HG02798 (cell line): ENCODE results near the gene RNASE8.

ENCODE experiments used
- ATAC-seq: cut with Tn5 transposase; IDR thresholded peaks from one replicate; pipeline ENCODE4 v1.9.1; 2021; ENCODE audit warnings: mild to moderate bottlenecking; ENCODE audit not compliant: unreplicated experiment, poor library complexity

RNASE8 gene

GRCh38 chr14:21090194-21090939 is 32.7 kb downstream of the RNASE8 start:
- ATAC-seq, result no peak

DNA sequence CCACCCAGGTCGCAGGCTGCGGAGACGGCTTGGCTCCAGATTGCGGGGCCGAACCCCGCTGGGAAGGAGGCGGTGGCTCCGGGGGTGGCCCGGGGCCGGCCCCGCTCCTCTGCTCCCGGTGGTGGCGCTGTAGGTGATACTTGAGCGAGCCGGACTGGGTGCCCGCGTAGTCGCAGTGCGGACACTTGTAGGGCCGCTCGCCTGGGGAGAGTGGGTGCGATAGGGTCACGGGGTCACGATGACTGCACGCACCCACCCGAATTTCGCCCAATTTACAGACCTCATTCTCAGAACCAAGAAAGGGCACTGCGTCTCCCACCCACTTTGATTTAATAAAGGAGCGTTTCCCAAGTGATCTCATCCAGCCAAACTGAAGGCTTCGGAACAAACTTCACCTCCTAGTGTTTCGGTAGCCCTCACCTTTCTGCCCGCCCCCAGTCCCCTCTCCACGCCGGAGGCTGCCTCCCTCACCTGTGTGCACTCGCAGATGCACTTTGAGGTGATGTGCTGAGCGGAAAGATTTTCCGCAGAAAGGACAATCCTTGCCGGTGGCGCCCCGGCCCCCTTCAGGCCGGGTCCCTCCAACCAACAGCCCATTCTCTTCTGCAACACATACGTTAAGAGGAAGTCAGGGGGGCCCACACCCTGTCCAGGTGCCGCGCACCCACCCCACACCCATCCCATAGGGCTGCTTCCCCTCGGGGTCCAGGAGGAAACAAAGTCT is 33.5 kb downstream of the RNASE8 start:
- ATAC-seq, result no peak

- no peak for ATAC-seq
Observed at GRCh38 chr14:21091821-21092272, 34.2 kb downstream of the RNASE8 start.

GRCh38 chr14:21092273-21093011 is 34.8 kb downstream of the RNASE8 start:
- ATAC-seq, result peak; percentile 83

DNA sequence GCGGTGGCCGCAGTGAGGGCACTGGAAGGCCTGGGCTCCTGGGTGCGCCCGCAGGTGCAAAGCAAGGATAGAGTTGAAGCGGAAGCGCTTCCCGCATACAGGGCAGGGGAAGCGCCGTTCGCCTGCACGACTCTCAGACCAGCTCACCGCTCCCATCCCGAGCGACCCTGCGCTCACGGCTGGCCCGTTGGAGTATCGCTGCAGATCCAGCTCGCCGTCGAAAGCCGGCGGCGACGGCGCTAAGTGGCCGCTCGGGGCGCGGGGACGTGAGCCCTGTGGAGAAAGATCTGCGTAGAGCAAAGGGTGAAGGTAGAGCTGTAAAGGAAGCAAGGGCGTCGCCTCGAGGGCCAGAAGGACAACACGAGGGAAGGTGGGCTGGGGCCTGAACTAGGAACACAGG is 35.4 kb downstream of the RNASE8 start:
- ATAC-seq, result no peak

DNA sequence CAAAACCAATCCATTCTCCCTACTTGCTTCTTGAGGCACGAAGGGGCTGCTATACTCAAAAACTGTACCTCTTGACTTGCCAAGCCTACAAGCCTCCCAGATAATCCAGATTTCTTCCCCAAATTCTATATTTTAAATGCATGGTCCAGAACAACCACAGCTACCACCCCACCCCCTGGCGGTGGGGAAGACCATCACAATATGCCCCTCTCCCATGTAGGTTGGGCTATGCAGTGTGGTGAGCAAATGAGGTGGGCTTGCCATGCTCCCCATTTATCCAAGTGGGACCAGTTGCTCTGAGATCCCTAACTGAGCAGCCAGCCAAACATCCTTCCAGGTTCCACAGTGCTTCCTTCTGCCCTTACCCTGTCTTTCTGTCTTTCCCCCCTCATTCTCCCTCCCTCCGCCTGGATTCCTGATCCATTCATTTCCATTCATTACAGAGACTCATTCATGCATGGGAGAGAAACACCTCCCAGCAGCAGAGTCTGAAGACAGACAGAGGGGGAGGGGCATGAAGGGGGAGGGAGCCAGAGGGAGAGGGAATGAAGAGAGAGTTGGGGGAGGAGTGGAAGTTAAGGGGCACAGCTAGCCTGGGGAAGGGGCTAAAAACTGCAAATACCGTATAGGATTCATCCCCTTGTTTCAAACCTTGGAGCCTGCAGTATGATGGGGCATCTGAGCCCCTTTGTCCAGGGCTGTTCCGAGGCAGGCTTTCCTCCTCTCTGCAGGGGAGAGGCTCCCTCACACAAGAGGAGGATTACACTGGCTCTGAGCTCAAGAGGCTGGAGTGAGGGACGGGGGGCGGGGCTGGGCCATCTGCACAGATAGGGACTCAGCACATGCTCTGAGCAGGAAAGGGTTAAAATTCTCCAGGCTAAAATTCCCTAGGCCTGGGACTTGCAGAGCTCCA is 36.4 kb downstream of the RNASE8 start:
- no peak for ATAC-seq

DNA sequence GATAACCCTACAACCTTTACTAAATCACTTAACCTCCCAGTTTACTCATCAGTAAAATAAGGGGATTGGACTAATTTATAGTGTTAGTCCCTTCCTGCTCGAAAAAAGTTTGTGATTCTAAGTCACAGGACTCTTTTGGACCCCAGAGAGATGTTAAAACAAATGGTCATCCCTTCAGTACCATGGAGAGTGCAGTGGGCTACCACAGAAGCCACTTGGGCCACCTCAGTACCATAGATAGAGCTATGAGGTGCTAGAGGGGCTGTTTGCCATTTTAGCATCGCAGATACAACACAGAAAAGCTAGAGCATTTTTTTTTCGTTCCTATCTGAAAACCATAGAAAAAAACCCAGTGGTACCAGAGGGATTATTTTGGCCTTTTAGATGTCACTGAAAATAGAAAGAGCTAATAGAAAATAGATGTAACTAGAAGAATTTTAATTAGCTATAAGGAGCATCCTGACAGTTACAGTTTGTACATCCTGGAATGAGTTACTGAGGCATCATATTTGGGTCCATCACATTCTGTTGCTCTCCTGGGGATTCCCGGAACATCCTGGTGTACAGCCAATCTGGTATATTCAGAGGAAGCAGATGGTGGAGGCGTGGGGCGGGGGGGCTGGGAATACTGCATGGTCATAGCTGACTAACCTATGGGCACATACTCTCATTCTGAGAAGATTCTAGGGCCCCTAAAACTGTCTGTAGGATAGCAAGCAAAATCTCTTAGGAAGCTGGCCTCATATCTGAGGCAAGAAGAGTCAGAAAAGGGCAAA is 38.0 kb downstream of the RNASE8 start:
- ATAC-seq, result no peak

GRCh38 chr14:21096438-21096837 is 38.8 kb downstream of the RNASE8 start:
- ATAC-seq, result no peak

- ATAC-seq, result no peak
Observed at GRCh38 chr14:21096978-21097635, 39.5 kb downstream of the RNASE8 start.

GRCh38 chr14:21097636-21098075 is 40.0 kb downstream of the RNASE8 start:
- ATAC-seq, result no peak

DNA sequence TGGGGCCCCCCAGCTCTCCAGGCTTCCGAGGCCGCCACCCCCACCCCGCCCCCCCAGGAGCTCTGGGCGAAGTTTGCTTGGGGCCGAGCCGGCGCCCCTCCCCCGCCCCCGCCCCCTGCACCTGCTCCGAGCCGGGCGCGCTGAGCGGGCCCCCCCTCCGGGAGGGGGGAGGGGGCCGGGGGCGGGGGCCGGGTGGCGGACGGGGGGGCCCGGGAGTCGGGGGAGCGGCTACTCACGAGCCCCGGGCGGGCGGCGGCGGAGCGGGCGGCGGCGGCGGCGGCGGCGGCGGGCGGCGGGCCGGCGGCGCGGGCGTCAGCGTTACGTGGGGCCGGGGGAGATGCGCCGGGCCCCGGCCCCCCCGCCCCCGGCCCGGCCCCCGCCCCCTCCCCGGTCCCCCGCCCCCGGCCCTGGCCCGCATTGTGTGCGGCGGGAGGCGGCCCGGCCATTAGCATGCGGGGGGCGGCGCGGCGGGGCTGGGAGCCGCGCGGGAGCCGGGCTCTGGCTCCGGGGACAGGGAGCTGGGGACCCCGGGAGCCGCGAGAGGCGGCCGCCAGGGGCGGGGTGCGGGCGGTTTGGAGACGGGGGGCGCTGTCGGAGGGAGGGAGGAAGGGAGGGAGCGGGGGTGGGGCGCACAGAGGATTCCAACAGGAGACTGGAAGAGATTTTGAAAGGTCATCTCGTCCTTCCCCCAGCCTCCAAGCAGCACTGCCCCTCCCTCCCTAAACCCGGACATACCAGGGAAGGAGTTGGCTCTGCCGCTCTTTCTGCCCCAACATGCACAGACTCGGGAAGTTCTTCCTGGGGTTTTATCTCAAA is 40.7 kb downstream of the RNASE8 start, which contains the start of gene ZNF219:
Gene ZNF219, minus strand, starts transcription at position 580 of the 816 bp plus-strand sequence. CDS start 5,064 bp downstream, outside the sequence.
- ATAC-seq, result no peak

GRCh38 chr14:21098892-21099595 is 41.4 kb downstream of the RNASE8 start:
- no peak for ATAC-seq

DNA sequence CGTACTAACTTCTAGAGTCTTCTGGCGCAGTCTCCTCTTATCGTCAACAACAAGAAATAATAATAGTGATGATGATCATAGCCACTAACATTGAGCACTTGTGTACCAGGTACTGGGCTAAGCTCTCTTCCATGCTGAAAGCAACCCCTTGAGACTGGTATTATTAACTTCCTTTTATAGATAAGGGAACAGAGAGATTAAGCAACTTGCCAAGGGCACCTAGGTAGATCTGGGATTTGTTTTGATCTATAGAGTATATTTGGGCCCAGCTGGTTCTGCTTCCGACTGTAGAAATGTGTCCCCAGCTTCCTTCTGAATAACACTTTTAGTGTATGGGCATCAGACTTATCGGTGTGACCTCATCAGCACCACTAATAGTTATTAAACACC is 42.0 kb downstream of the RNASE8 start:
- ATAC-seq, result no peak

GRCh38 chr14:21100931-21101330 is 43.3 kb downstream of the RNASE8 start, which contains the start of gene TMEM253:
TSS of gene TMEM253 (plus strand) at chr14:21101066. CDS start at chr14:21101344, 278 bp downstream.
- ATAC-seq, result no peak

- ATAC-seq, result no peak
Observed at GRCh38 chr14:21101802-21102413, 44.3 kb downstream of the RNASE8 start.

DNA sequence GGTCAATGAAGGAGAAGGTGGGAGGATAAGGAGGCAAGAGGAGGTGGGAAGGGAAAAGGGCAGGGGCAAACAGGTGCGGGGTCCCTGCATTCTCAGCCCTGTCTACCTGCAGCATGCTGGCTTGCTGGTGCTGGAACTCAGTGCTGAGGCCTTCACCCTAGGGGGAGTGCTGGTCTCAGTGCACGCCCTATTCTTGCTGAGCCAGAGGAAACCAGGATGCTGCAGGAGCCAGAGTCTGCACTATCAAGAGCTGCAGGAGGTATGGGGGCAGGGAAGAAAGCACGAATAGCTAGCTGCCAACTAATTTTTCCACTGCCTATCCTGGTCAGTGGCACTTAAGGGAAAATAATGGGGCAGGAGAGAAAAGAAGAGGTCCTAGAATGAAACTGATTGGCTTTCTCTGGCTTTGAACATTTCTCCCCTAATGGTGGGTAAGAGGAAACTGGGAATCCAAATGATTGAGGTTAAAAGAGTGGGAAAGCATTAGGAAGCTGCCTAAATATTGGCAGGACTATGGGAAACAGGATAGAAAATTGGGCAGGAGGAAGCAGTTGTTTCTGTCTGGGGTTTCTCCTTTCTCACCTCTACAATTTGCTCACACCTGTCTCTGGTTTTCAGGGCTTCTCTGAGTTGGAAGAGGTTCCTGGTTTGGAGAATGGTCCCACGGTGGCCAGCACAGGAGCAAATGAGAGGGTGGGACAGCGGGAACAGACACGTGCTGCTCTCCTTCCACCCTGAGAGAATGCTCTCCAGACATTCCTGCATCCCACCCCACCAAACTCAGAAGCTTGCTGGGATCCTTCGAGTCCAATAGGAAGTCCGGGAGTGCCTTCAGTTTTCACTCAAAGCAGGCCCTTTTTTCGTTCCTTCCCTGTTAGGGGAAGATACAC is 45.1 kb downstream of the RNASE8 start:
- no peak for ATAC-seq
